Neural progenitor cell (in vitro differentiated cells): ENCODE data around the gene NTHL1. TPM values are rescaled to one million over a fixed set of nuclear protein-coding genes. Genes with fewer than 3 reads are reported as not detected.

ENCODE experiments used
- DNase-seq: peaks from one replicate; pipeline ENCODE4 v3.0.0-alpha.2; 2016; ENCODE audit warnings: low spot score
- H2AFZ ChIP-seq: fragments of 200-600 bp; sonication (generic); replicated peaks from 2 replicates; pipeline ENCODE4 v1.6.1; 2016; ENCODE audit warnings: antibody characterized with exemption
- H3F3A ChIP-seq: fragments of 200-600 bp; sonication (generic); 2 replicates; pipeline ENCODE4 v1.6.1; 2016; ENCODE audit warnings: antibody characterized with exemption, low read depth
- H3K27ac ChIP-seq: fragments of 200-600 bp; sonication (generic); 2 replicates; pipeline ENCODE4 v1.5.1; 2016; ENCODE audit warnings: mild to moderate bottlenecking
- H3K27me3 ChIP-seq: fragments of 200-600 bp; sonication (generic); 2 replicates; pipeline ENCODE4 v1.6.1; 2016; ENCODE audit warnings: mild to moderate bottlenecking, moderate library complexity
- H3K36me3 ChIP-seq: fragments of 200-600 bp; sonication (generic); 2 replicates; pipeline ENCODE4 v1.5.1; 2016
- H3K4me1 ChIP-seq: fragments of 200-600 bp; sonication (generic); 2 replicates; pipeline ENCODE4 v1.6.1; 2016; ENCODE audit warnings: mixed run types
- H3K4me2 ChIP-seq: fragments of 200-600 bp; sonication (generic); 2 replicates; pipeline ENCODE4 v1.6.1; 2016
- H3K4me3 ChIP-seq: fragments of 200-600 bp; sonication (generic); 2 replicates; pipeline ENCODE4 v1.5.1; 2016
- H3K79me2 ChIP-seq: fragments of 200-600 bp; sonication (generic); 2 replicates; pipeline ENCODE4 v1.6.1; 2016; ENCODE audit warnings: low read depth
- H3K9ac ChIP-seq: fragments of 200-600 bp; sonication (generic); 2 replicates; pipeline ENCODE4 v1.6.1; 2016
- H3K9me3 ChIP-seq: fragments of 200-600 bp; sonication (generic); 2 replicates; pipeline ENCODE4 v1.5.1; 2016; ENCODE audit warnings: low read depth
- H4K20me1 ChIP-seq: fragments of 200-600 bp; sonication (generic); 2 replicates; pipeline ENCODE4 v1.6.1; 2016; ENCODE audit warnings: low read depth
- H3K27ac Mint-ChIP-seq: 3 replicates; pipeline ENCODE4 v1.8.0; 2021; ENCODE audit warnings: mixed read lengths
- H3K27me3 Mint-ChIP-seq: 2 replicates; pipeline ENCODE4 v1.8.0; 2022; ENCODE audit warnings: low read depth, mild to moderate bottlenecking, inconsistent platforms, moderate library complexity, mixed read lengths; ENCODE audit not compliant: insufficient read depth
- H3K36me3 Mint-ChIP-seq: 3 replicates; pipeline ENCODE4 v1.8.0; 2021; ENCODE audit warnings: mixed read lengths
- H3K4me1 Mint-ChIP-seq: 3 replicates; pipeline ENCODE4 v1.8.0; 2021; ENCODE audit warnings: mixed read lengths
- H3K4me3 Mint-ChIP-seq: 3 replicates; pipeline ENCODE4 v1.8.0; 2021; ENCODE audit warnings: mild to moderate bottlenecking, moderate library complexity, mixed read lengths
- H3K9me3 Mint-ChIP-seq: 3 replicates; pipeline ENCODE4 v1.8.0; 2020; ENCODE audit warnings: mixed read lengths
- EZH2 ChIP-seq: fragments of 200-600 bp; sonication (generic); IDR thresholded peaks from 2 replicates; pipeline ENCODE4 v1.6.1; 2017; ENCODE audit warnings: antibody characterized with exemption, mild to moderate bottlenecking, moderate library complexity
- EZH2phosphoT487 ChIP-seq: fragments of 200-600 bp; sonication (generic); IDR thresholded peaks from 2 replicates; pipeline ENCODE4 v1.6.1; 2017; ENCODE audit warnings: antibody characterized with exemption
- total RNA-seq: library from RNA; depleted of rRNA; stranded (reverse); fragments of >200 nt; gene quantifications from 2 replicates; pipeline ENCODE4 v1.2.3, GENCODE V29; 2015; ENCODE audit warnings: low replicate concordance
- TF ChIP-seq, protein P1 (sequence below): fragments of 200-600 bp; sonication (generic); IDR thresholded peaks from 2 replicates; pipeline ENCODE4 v1.5.1; 2017; ENCODE audit warnings: antibody characterized with exemption, mild to moderate bottlenecking

The NTHL1 gene
- total RNA-seq, 1 donor from 2014 or later: 26.3 TPM

DNA sequence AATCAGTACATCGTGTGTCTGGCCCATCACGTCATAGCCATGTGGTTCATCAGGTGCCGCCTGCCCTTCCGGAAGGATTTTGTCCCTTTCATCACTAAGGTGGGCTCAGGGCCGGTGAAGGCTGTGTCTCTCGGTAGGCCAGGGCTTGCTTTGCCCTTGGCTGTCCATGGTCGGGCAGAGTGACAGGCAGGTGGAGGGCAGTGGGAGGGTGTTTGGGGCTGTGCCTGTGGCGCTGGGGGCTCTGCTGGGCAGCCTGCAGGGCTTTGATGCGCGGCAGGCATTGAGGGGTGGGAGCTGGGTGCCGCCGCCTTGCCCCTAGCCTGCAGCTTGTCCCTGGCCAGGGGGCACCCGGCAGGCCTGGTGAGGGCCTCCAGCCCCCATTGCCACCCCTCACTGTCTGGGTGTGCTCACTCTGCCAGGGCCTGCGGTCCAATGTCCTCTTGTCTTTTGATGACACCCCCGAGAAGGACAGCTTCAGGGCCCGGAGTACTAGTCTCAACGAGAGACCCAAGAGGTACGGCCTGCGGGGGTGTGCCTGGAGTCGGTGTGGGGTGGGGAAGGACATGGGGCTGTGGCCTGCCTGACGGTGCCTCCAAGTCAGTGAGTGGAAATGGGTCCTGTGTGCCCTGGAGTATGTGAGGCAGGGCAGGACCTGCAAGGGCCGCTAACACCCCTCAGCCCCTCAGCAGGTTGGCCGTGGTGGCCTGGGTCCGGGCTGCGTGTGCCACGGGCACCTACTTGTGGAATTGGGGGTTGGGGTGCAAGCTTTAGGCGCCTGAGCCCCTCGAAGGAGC is 28.6 kb upstream of the NTHL1 start:
- Histone ChIP-seq H3K27ac (no peak overlapping the region), H3K36me3 (no peaks in the 10 kb centered on the region), H3K79me2 (no peaks in the 10 kb centered on the region), H3K4me3 (no peak overlapping the region), H4K20me1 (no peaks in the 10 kb centered on the region), H3K9ac (no peak overlapping the region), H2AFZ (no peak overlapping the region), H3K4me2 (no peak overlapping the region), H3K4me1 (no peaks in the 10 kb centered on the region), H3F3A (no peaks in the 10 kb centered on the region), H3K27me3 (no peaks in the 10 kb centered on the region), H3K9me3 (no peaks in the 10 kb centered on the region)
- TF ChIP-seq, protein P1, sequence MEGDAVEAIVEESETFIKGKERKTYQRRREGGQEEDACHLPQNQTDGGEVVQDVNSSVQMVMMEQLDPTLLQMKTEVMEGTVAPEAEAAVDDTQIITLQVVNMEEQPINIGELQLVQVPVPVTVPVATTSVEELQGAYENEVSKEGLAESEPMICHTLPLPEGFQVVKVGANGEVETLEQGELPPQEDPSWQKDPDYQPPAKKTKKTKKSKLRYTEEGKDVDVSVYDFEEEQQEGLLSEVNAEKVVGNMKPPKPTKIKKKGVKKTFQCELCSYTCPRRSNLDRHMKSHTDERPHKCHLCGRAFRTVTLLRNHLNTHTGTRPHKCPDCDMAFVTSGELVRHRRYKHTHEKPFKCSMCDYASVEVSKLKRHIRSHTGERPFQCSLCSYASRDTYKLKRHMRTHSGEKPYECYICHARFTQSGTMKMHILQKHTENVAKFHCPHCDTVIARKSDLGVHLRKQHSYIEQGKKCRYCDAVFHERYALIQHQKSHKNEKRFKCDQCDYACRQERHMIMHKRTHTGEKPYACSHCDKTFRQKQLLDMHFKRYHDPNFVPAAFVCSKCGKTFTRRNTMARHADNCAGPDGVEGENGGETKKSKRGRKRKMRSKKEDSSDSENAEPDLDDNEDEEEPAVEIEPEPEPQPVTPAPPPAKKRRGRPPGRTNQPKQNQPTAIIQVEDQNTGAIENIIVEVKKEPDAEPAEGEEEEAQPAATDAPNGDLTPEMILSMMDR: no peak
- TF ChIP-seq EZH2phosphoT487 (no peak), EZH2 (no peak)
- Mint-ChIP-seq H3K4me3 (no peak overlapping the region), H3K4me1 (no peaks in the 10 kb centered on the region), H3K36me3 (peaks cover 6% of the 10 kb centered on the region), H3K27me3 (peaks cover 6% of the 10 kb centered on the region), H3K9me3 (no peaks in the 10 kb centered on the region), H3K27ac (no peak overlapping the region)
- no peak for DNase-seq

DNA sequence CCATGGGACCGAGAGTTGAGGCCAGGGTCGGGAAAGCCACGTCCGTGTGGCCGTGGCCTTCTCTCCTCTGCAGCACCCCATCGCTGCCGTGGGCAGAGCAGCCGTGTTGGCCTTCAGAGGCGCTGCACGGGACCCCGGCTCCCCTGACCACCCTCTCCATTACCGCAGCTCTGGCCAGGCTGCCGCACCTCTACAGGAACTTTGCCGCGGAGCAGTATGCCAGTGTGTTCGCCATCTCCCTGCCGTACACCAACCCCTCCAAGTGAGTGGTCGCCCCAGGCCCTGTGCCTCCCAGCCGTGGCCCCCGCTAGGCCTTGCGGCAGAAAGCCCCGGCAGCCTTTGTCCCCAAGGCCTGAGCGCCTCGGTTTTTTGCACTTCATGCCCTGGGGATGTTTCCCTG is 28.0 kb upstream of the NTHL1 start:
- Histone ChIP-seq H3F3A (no peaks in the 10 kb centered on the region), H3K79me2 (no peaks in the 10 kb centered on the region), H4K20me1 (no peaks in the 10 kb centered on the region), H3K9ac (no peak overlapping the region), H3K27ac (no peak overlapping the region), H3K4me1 (no peaks in the 10 kb centered on the region), H3K27me3 (no peaks in the 10 kb centered on the region), H3K4me3 (no peak overlapping the region), H3K4me2 (no peak overlapping the region), H3K36me3 (no peaks in the 10 kb centered on the region), H2AFZ (no peak overlapping the region), H3K9me3 (no peaks in the 10 kb centered on the region)
- no peaks in the 10 kb centered on the region for H3K4me1 Mint-ChIP-seq
- peaks cover 6% of the 10 kb centered on the region for H3K36me3 Mint-ChIP-seq
- no peak overlapping the region for H3K27ac Mint-ChIP-seq
- DNase-seq: no peak
- peaks cover 6% of the 10 kb centered on the region for H3K27me3 Mint-ChIP-seq
- H3K4me3 Mint-ChIP-seq: no peak overlapping the region
- TF ChIP-seq, protein P1: no peak
- no peak for TF ChIP-seq EZH2phosphoT487
- TF ChIP-seq EZH2: no peak
- no peaks in the 10 kb centered on the region for H3K9me3 Mint-ChIP-seq

DNA sequence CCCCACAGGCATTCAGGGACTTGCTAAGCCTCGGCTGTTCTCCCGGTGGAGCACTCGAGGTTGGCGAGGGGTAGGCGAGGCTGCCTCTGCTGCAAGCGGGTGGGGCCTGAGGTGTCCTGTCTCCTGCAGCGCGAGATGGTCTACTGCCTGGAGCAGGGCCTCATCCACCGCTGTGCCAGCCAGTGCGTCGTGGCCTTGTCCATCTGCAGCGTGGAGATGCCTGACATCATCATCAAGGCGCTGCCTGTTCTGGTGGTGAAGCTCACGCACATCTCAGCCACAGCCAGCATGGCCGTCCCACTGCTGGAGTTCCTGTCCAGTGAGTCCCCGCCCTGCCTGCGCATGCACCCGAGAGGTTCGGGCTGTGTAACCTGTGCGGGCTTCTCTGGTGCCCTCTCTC is 26.4 kb upstream of the NTHL1 start:
- no peaks in the 10 kb centered on the region for H3K27me3 ChIP-seq
- peaks cover 4% of the 10 kb centered on the region for H3K4me1 Mint-ChIP-seq
- H2AFZ ChIP-seq: no peak overlapping the region
- H3K27ac Mint-ChIP-seq: no peak overlapping the region
- no peaks in the 10 kb centered on the region for H3K36me3 ChIP-seq
- H3K4me3 ChIP-seq: no peak overlapping the region
- H3K27ac ChIP-seq: no peak overlapping the region
- H3K4me2 ChIP-seq: no peak overlapping the region
- no peaks in the 10 kb centered on the region for H3K9me3 Mint-ChIP-seq
- H3K79me2 ChIP-seq: no peaks in the 10 kb centered on the region
- no peak for DNase-seq
- peaks cover 6% of the 10 kb centered on the region for H3K27me3 Mint-ChIP-seq
- H3K36me3 Mint-ChIP-seq: peaks cover 10% of the 10 kb centered on the region
- H3K4me1 ChIP-seq: no peaks in the 10 kb centered on the region
- H3F3A ChIP-seq: no peaks in the 10 kb centered on the region
- TF ChIP-seq, protein P1: no peak
- TF ChIP-seq EZH2phosphoT487 (no peak), EZH2 (no peak)
- H3K9me3 ChIP-seq: no peaks in the 10 kb centered on the region
- no peaks in the 10 kb centered on the region for H4K20me1 ChIP-seq
- no peak overlapping the region for H3K9ac ChIP-seq
- no peak overlapping the region for H3K4me3 Mint-ChIP-seq
